ENCODE measurements around the gene PLA2G2F. TPM values are rescaled to one million over a fixed set of nuclear protein-coding genes. Genes with fewer than 3 reads are reported as not detected.
A peak's percentile ranks its signal among the peaks of the same experiment; 100 is the strongest.

Gene PLA2G2F
- total RNA-seq, 6 experiments from 2014 or later = not detected

DNA sequence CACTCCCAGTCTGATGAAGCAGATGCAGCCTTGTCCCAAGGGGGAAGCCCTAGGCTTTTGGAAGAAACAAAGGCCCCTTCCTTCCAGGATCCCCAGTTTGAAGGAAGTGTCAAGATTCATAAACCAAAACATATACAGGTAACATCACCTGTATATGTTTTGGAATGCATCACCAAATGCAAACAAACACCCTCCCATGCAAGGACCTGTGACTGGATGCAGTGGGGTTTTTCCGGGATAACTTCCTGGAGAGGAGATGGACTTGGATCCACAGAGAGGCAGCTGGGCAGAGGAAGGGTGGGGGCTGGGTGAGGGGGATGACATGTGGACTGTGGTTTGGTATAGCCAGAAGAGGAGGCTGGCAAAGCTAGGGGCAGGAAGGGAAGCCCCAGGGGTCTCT, 1.5 kb upstream of the PLA2G2F start:
- 73% methylated on average over 1 of the region's 1 CpG for WGBS (ENCODE audit: insufficient coverage, low coverage, low lambda C conversion rate, missing lambda C conversion rate)
- ATAC-seq = no peak

DNA sequence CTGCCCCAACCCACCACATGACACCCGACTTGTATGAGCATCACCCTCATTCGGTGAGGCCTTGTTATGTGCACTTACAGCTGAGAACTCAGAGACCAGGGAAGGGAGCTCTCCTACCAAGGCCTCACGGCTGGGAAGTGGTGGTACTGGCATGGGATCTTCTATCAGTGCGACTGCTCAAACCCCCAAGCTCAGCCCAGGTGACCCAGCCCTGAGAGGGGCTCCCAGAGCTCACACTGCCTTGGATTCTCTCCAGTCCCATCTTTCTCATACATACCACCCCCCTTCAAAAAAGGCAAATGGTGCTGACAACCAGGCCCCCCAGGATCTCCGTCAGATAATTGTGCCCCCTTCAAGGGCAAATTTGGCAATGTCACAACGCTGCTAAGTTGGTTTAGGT, 777 bp upstream of the PLA2G2F start:
- intact Hi-C loops (cut with DNase I) = no loop called here
- no peak for DNase-seq
- no peak for ATAC-seq

More for the DNA sequence above, 1.5 kb upstream of the PLA2G2F start:
- Histone ChIP-seq H3K4me1 (no peaks in the 10 kb centered on the region), H3K27me3 (no peaks in the 10 kb centered on the region), H3K9me3 (no peaks in the 10 kb centered on the region), H3K27ac (no peak overlapping the region), H3K4me3 (no peak overlapping the region), H3K36me3 (no peaks in the 10 kb centered on the region)
- TF ChIP-seq, protein P1, sequence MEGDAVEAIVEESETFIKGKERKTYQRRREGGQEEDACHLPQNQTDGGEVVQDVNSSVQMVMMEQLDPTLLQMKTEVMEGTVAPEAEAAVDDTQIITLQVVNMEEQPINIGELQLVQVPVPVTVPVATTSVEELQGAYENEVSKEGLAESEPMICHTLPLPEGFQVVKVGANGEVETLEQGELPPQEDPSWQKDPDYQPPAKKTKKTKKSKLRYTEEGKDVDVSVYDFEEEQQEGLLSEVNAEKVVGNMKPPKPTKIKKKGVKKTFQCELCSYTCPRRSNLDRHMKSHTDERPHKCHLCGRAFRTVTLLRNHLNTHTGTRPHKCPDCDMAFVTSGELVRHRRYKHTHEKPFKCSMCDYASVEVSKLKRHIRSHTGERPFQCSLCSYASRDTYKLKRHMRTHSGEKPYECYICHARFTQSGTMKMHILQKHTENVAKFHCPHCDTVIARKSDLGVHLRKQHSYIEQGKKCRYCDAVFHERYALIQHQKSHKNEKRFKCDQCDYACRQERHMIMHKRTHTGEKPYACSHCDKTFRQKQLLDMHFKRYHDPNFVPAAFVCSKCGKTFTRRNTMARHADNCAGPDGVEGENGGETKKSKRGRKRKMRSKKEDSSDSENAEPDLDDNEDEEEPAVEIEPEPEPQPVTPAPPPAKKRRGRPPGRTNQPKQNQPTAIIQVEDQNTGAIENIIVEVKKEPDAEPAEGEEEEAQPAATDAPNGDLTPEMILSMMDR (IDR thresholded peaks at IDR 0.05) = no peak
- TF ChIP-seq POLR2A (IDR thresholded peaks at IDR 0.05) = no peak
- intact Hi-C loops (cut with DNase I) = no loop called here
- DNase-seq = no peak

DNA sequence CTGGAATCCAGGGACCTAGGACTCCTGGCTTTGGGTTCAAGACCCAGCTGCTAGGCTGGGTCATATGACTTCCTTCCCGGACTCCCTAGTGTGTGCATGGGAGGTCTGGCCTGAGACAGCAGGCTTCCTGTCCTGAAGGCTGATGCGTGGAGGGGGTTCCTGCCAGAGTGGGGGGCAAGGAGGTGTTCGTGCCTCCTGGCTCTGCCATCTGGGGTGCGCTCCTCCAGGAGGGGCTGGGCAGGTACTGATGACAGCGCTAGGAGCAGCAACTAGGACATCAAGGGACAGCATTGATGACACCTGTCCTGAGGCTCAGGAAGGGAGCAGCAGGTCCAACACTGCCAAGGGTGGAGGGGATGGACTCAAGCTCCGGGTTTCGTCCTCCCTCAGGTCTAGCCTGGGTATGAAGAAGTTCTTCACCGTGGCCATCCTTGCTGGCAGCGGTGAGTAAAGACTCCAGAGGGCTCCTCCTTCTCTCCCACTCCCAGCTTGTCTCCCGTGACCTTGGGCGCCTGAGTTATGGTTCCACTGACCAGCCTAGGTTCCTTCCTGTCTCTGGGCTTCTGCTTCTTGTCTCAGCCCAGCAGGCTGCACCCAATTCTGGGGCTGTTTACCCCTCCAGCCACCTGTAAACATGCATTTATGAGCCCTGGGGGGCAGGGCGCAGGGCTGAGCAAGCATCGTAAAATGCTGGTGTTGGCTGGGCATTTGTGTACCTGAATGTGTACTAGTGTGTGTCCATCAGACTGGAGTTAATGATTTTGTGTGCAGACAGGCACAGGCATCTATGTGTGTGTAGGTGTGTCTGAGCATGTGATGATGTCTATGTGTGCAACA, 871 bp downstream of the PLA2G2F start:
- no peaks in the 10 kb centered on the region for H3K9me3 ChIP-seq
- H3K4me3 ChIP-seq = no peak overlapping the region
- H3K36me3 ChIP-seq = no peaks in the 10 kb centered on the region
- DNase-seq (no peak), ATAC-seq (no peak)
- H3K4me1 ChIP-seq = no peaks in the 10 kb centered on the region
- TF ChIP-seq, protein P1 (IDR thresholded peaks at IDR 0.05) = no peak
- TF ChIP-seq POLR2A (IDR thresholded peaks at IDR 0.05) = no peak
- intact Hi-C loops (cut with DNase I) = loop anchor here in 1 of 2 donors (10.0 kb wide), 1 partner anchor 215 kb away; the partner anchor contains the start of gene PLA2G2E
- WGBS (ENCODE audit: insufficient coverage, low coverage, low lambda C conversion rate, missing lambda C conversion rate) = 38% methylated on average over 2 of the region's 13 CpGs
- no peaks in the 10 kb centered on the region for H3K27me3 ChIP-seq
- no peak overlapping the region for H3K27ac ChIP-seq

More for the DNA sequence above, 777 bp upstream of the PLA2G2F start:
- Histone ChIP-seq H3K27ac (no peak overlapping the region), H3K36me3 (no peaks in the 10 kb centered on the region), H3K4me1 (no peaks in the 10 kb centered on the region), H3K4me3 (no peak overlapping the region), H3K27me3 (no peaks in the 10 kb centered on the region), H3K9me3 (no peaks in the 10 kb centered on the region)
- no peak for TF ChIP-seq POLR2A (IDR thresholded peaks at IDR 0.05)
- TF ChIP-seq, protein P1 (IDR thresholded peaks at IDR 0.05) = no peak
- 93% methylated on average over 2 of the region's 6 CpGs for WGBS (ENCODE audit: insufficient coverage, low coverage, low lambda C conversion rate, missing lambda C conversion rate)

DNA sequence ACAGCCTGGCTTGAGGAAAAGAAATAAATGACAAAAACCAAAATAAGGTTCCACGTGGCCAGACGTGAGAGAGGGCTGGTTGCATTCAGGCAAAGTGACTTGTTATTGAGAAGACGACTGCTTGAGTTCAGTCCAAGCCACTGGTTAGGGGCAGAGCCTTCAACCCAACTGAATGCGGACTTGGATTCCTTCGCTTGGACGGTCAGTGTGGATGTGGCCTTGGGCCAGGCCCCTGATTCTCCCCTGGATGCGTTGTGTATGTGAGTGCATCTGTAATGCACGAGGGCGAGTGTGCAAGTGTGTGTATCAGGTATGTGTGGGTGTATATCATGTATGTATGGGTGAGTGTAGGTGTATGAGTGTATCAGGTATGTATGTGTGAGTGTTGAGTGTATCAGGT, 1.9 kb downstream of the PLA2G2F start:
- Histone ChIP-seq H3K36me3 (no peaks in the 10 kb centered on the region), H3K27me3 (no peaks in the 10 kb centered on the region), H3K4me1 (no peaks in the 10 kb centered on the region), H3K4me3 (no peak overlapping the region), H3K9me3 (no peaks in the 10 kb centered on the region), H3K27ac (no peak overlapping the region)
- intact Hi-C loops (cut with DNase I) = loop anchor here in 1 of 2 donors (10.0 kb wide), 1 partner anchor 216 kb away; the partner anchor contains the start of gene PLA2G2E
- TF ChIP-seq, protein P1 (IDR thresholded peaks at IDR 0.05) = no peak
- TF ChIP-seq POLR2A (IDR thresholded peaks at IDR 0.05) = no peak
- DNase-seq = peak in 1 of 3 donors; percentile 19
- ATAC-seq = no peak
- WGBS (ENCODE audit: insufficient coverage, low coverage, low lambda C conversion rate, missing lambda C conversion rate) = 83% methylated on average over 5 of the region's 9 CpGs

Measured in right lobe of liver (tissue), 6 donors.